NT2/D1 (cell line): ENCODE data around the gene GPN1.

Experiments used
- SUZ12 ChIP-seq: IDR thresholded peaks from 2 replicates; pipeline ENCODE4 v1.6.1; 2011; ENCODE audit not compliant: insufficient read length, insufficient read depth; ENCODE audit errors: extremely low read depth
- YY1 ChIP-seq: IDR thresholded peaks from 2 replicates; pipeline ENCODE4 v1.6.1; 2011; ENCODE audit not compliant: insufficient read length, insufficient read depth
- ZNF274 ChIP-seq: IDR thresholded peaks from 2 replicates; pipeline ENCODE4 v1.6.1; 2011; ENCODE audit warnings: mild to moderate bottlenecking, low read depth, low read length

DNA sequence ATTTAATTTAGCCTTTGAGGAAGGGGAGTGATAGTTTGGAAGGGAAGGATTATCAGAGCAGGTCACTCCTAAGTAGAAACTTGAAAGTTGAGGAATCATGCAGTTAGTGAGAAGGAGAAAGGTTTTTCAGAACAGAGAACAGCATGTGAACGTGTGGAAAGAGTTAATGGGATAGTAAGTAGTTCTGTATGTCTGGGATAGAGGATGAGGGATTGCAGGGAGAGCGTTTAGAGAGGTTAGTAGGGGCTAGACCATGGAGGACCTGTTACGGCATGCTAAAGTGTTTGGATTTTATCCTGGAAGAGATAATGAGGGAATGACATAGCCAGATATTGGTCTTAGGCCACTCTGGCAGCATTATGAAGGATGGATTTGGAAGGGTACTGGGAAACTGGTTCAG lies 44.3 kb upstream of the GPN1 start:
- TF ChIP-seq YY1: no peak
- TF ChIP-seq SUZ12: no peak
- TF ChIP-seq ZNF274: no peak
